ENCODE measurements around the gene MAP1S.
"Not testable (repeated sequence)": the region's sequence is repeated elsewhere in the genome, so short reads cannot be mapped to it uniquely, and the experiment has no call there.

MAP1S gene

DNA sequence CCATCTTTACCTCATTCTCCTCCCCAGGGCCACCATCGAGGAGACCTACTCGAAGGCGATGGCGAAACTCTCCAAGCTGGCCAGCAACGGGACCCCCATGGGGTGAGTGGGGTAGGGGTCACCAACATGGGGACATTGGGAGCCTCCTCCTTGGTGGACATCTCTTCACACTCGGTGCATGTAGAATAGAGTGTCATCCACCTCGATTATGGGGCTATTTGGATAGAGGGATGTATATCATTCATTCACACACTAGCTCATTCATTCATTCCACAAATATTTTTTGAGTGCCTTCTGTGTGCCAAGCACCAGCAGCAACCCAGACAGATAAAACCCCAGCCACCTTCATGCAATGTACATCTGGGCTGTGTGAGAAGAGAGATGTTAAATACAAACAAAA is 45.1 kb downstream of the MAP1S start:
- no peak for DNase-seq

DNA sequence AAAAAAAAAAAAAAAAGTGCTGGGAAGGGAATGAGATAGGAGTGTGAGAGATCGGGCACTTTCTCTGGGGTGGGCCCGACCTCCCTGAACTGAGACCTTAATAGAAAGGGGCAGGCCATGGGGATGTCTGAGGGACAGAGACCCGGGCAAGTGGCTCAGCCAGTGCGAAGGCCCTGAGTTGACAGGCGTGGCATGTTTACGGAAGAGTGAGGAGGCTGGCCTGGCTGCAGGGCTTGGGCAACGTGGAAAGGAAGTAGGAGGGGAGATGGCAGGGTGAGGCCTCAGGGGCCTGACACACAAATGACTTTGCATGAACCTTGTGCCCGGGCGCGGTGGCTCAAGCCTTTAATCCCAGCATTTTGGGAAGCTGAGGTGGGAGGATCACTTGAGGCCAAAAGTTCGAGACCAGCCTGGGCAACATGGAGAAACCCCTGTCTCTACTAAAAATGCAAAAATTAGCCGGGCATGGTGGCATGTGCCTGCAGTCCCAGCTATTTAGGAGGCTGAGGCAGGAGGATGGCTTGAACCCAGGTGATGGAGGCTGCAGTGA is 45.9 kb downstream of the MAP1S start:
- DNase-seq = no peak

DNA sequence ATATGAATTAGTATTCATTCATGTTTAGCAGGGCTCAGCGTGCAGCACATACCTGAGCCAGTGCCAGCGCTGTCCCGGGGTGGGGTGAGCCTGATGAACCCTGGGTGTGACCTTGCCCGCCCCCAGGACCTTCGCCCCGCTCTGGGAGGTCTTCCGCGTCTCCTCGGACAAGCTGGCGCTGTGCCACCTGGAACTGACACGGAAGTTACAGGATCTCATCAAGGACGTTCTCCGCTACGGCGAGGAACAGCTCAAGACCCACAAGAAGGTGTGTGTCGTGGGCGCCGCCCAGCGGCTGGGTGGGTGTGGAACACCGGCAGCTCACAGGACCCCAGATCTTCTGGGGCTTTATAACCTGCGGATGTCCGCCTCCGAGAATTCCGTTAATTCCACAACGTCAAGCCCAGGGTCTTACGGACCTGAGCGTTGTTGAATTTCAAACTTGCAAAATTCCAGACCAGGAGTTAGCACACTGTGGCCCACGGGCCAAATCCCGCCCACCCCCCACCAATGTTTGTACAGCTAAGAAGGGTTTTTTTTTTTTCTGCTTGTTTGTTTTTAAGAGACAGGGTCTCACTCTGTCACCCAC is 47.4 kb downstream of the MAP1S start:
- DNase-seq = peak; percentile 26 to 32

DNA sequence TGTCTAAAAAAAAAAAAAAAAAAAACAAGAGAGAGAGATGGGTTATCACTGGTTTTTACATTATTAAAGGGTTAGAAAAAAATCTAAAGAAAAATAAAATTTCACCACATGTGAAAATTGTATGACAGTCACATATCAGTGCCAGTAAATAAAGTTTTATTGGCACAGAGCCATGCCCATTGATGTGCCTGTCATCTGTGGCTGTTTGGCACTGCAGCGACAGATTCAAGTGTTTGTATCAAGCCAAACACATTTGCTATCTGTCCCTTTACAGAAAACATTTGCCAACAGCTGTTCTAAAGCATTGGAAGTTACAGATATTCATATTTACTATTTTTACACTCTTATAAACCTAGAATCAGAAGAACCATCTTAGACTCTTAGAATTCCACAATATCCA is 48.3 kb downstream of the MAP1S start:
- no peak for DNase-seq

DNA sequence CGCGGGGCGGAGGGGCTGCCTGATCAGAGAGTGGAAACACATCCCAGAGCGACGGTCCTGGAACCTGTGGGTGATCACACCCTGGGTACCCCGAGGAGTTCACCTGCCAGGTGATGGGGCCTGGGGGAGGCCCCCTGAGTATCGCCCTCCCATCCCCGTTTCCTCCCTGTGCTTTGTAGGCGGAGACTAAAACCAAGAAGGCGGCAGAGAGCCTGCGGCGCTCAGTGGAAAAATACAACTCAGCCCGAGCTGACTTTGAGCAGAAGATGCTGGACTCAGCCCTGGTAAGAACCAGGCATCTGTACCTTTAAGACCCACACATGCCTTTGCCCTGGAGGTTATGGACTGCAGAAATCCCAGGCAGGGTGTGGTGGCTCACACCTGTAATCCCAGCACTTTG is 51.3 kb downstream of the MAP1S start:
- no peak for DNase-seq

DNA sequence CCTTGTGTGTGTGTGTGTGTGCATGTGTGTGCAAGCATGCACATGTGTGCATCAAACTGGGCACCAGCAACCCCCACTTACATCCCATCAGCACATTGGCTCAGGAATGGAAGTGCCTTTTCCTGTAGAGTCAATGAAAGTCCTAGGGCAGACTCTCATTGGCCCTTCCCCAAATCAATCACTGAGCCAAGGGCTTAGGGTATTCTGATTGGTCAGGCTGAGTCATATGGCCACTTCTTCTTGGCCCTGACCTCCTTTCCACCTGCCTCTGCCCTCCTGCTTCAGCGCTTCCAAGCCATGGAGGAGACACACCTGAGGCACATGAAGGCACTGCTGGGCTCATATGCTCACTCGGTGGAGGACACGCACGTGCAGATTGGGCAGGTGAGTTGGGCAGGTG is 52.9 kb downstream of the MAP1S start:
- DNase-seq = no peak

DNA sequence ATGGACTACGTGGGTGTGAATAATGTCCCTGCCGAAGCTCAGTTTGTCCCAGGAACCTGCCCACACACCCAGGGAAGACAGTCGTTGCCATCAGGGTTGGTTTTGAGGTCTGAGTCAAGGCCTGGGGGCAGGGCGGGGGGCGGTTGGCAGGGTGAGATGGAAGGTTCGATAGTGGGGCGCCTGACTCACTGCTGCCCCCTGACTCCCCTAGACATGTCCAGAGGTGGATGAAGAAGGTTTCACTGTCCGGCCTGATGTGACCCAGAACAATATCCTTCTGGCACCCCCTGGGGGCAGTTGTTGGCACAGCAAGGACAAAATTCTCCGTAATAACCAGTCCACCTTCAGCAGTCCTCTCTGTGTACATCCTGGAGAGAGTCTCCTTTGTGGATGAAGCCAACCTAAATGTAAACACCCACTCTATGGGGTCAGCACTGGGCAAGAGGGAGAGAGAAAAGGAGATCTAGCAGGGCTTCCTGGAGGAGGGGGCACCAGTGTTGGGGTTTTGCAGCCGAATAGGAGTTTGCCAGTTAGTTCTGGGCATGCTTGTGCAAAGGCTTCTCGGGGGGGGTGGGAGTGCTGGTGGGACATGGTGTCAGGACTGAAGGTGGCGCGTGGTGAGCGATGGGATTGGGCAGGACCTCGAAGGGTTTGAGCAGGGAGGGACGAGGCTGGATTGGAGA is 56.1 kb downstream of the MAP1S start:
- peak in 1 of 2 donors; percentile 41 for DNase-seq

DNA sequence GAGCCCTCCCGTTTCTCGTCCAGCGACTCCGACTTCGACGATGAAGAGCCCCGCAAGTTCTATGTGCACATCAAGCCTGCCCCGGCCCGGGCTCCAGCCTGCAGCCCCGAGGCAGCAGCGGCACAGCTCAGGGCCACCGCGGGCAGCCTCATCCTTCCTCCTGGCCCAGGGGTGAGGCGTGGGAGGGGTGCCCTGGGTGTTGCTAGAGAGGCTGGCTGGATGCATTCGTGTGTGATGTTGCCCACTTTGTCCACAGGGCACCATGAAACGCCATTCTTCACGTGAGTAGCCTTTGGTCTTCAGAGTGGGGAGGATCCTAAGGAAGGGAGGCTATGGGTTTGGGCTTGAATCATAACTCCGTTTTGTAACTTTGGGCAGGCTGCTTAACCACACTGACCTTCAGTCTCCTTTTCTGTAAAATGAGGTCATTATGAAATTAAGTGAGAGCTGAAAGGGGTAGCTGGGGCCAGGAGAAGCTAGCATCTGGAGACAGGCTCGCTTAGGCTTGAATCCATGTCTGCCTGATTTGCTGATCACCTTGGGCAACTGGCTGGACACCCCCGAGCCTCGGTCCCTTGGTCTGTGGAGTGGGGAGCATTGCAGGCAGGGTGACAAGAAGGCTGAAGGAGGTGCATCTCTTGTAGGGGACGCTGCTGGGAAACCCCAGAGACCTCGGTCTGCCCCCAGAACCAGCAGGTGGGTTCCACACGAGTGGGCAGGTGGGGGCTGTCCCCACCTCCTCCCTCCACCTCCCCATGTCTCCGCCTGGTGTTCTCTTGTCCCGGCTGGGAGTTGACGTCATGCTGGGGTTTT is 56.9 kb downstream of the MAP1S start:
- no peak for DNase-seq

DNA sequence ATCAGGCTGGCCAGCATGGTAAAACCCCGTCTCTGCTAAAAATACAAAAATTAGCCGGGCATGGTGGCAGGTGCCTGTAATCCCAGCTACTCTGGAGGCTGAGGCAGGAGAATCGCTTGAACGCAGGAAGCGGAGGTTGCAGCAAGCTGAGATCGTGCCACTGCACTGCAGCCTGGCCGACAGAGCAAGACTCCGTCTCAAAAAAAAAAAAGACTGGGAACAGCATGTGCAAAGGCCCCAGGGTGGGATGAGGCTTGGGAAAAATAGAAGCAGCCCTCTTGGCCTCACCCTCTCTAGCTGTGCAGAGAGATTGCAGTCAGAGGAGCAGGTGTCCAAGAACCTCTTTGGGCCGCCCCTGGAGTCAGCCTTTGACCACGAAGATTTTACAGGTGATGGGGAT is 58.6 kb downstream of the MAP1S start:
- DNase-seq = not testable (repeated sequence)

DNA sequence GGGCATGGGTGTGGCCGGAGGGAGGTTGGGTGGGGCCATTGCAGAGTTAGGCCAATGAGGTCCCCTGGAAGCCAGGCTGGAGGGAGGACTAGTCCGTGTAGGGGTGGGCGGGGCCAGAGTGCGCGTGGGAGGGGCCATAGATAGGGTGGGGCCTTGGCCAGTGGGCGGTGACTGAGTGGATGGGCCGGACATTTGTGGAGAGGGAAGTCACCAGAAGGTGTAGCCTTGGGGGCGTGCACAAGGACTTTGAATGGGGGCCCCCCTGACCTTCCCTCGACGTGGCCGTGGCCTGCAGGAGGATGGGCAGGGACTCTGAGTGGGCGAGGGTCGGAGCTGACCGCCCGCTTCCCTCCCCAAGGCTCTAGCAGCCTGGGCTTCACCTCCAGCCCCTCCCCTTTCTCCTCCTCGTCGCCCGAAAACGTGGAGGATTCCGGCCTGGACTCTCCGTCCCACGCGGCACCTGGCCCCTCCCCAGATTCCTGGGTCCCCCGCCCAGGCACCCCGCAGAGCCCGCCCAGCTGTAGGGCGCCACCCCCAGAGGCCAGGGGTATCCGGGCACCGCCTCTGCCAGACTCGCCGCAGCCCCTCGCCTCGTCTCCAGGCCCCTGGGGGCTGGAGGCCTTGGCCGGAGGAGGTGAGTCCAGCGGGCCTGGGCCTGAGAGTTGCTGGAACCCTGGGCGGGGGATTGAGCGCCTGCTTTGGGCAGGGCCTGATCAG is 59.1 kb downstream of the MAP1S start:
- no peak for DNase-seq

DNA sequence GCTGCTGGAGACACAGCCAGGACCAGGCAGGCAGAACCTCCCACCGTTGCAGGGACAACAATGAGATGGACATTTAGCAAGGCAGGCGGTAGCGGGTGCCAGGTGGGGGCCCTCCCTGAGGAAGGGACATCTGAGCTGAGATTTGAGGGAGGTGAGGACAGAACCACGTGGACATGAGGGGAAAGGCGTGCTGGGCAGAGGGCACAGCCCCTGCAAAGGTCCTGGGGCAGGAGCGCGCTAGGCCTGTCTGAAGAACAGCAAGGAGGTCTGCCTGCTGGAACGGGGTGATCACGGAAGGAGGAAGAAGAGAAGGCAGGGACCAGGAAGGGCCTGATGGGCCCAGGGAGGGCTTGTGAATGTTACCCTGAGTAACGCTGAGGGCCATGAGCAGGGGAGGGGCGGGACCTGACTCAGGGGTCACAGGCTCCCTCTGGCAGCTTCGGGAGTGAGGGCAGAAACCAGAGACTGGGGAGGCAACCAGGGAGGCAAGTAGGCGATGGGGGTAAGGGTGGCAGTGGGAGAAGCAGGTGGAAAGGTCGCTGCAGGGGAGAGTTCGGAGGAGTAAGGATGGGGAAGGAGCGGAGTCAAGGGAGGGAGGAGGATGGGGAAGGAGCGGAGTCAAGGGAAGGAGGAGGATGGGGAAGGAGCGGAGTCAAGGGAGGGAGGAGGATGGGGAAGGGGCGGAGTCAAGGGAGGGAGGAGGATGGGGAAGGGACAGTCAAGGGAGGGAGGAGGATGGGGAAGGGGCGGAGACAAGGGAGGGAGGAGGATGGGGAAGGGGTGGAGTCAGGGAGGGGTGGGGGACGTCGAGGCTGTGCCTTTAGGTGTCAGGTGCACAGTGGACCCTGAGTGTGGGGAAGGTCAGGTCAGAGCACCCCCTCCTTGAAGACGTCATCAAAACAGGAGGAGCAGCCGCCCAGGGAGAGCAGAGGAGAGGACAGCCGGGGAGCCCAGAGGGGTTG is 60.0 kb downstream of the MAP1S start:
- DNase-seq = no peak

DNA sequence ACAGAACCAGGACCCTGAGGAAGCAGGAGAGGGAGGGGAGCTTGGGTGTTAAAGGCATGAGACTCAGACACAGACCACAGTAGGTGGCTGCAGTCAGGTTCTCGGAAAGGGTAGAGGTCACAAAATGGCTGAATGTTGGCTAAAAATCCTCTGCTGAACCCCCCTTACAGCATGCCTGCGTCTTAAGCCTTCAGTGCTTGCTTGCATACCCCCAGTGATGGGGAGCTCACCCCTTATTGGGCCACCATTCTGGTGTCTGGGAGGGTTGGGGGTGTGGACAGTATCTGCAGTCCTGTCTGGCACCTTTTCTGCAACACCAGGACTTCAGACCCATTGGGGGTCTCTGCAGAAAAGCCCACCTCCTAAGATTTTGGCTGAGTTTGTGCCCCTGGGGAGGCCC is 61.5 kb downstream of the MAP1S start:
- no peak for DNase-seq

DNA sequence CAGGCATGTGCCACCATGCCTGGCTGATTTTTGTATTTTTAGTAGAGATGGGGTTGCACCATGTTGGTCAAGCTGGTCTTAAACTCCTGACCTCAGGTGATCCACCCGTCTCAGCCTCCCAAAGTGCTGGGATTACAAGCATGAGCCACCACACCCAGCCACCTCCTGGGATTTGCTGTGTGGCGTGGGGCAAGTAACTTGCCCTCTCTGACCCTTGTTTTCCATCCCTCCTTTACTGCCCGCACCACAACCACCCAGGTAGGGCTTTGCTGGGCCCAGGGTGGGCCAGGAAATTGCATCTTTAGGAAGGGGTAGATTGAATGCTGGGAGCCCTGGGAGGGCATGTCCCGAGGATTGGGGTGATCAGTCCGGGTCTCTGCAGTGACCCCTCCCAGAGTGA is 64.4 kb downstream of the MAP1S start:
- DNase-seq = not testable (repeated sequence)
